SK-N-SH treated with all-trans-retinoic acid at 6 μM for 48 hours (cell line): ENCODE measurements around the gene UGT1A8.

Experiments used
- ATAC-seq: fragments of 200-7000 bp; cut with Tn5 transposase; 3 replicates; pipeline ENCODE4 v1.9.1; 2020; ENCODE audit warnings: mild to moderate bottlenecking, moderate library complexity
- ARNTL ChIP-seq: fragments of 450-650 bp; formaldehyde crosslinking; IDR thresholded peaks from 2 replicates; pipeline ENCODE4 v1.5.0; 2020; ENCODE audit warnings: low read depth, mild to moderate bottlenecking, moderate library complexity, borderline replicate concordance
- BACH2 ChIP-seq: fragments of 250-450 bp; sonication (Bioruptor Pico); IDR thresholded peaks from 2 replicates; pipeline ENCODE4 v1.9.0; 2021; ENCODE audit warnings: mild to moderate bottlenecking, borderline replicate concordance
- CSDC2 ChIP-seq: fragments of 250-450 bp; sonication (Bioruptor Pico); IDR thresholded peaks from 2 replicates; pipeline ENCODE4 v1.5.0; 2020; ENCODE audit warnings: mild to moderate bottlenecking, moderate library complexity
- ESRRG ChIP-seq: fragments of 250-450 bp; sonication (Bioruptor Pico); IDR thresholded peaks from 2 replicates; pipeline ENCODE4 v1.6.1; 2021; ENCODE audit warnings: mild to moderate bottlenecking
- GLIS3 ChIP-seq: fragments of 250-450 bp; sonication (Bioruptor Pico); IDR thresholded peaks from 2 replicates; pipeline ENCODE4 v1.5.0; 2020; ENCODE audit warnings: mild to moderate bottlenecking, moderate library complexity
- ISL1 ChIP-seq: fragments of 250-450 bp; sonication (Bioruptor Pico); IDR thresholded peaks from 2 replicates; pipeline ENCODE4 v2.1.2; 2022; ENCODE audit warnings: mild to moderate bottlenecking, moderate library complexity
- OSR1 ChIP-seq: fragments of 250-450 bp; sonication (Bioruptor Pico); IDR thresholded peaks from 2 replicates; pipeline ENCODE4 v1.8.0; 2022; ENCODE audit warnings: moderate library complexity, mild to moderate bottlenecking, inconsistent platforms
- POU6F1 ChIP-seq: fragments of 250-450 bp; sonication (Bioruptor Pico); IDR thresholded peaks from 2 replicates; pipeline ENCODE4 v1.8.0; 2021; ENCODE audit warnings: low read depth, mild to moderate bottlenecking, moderate library complexity, borderline replicate concordance
- PPARA ChIP-seq: fragments of 250-450 bp; sonication (Bioruptor Pico); IDR thresholded peaks from 2 replicates; pipeline ENCODE4 v1.5.0; 2020; ENCODE audit warnings: mild to moderate bottlenecking, borderline replicate concordance
- RARB ChIP-seq: fragments of 250-450 bp; sonication (Bioruptor Pico); IDR thresholded peaks from 2 replicates; pipeline ENCODE4 v1.8.0; 2021; ENCODE audit warnings: mild to moderate bottlenecking, moderate library complexity
- SNAI2 ChIP-seq: fragments of 250-450 bp; sonication (Bioruptor Pico); IDR thresholded peaks from 2 replicates; pipeline ENCODE4 v1.5.0; 2020; ENCODE audit warnings: mild to moderate bottlenecking, moderate library complexity
- TCF4 ChIP-seq: fragments of 250-450 bp; sonication (Bioruptor Pico); IDR thresholded peaks from 2 replicates; pipeline ENCODE4 v1.8.0; 2021; ENCODE audit warnings: mild to moderate bottlenecking, moderate library complexity, borderline replicate concordance
- TSHZ2 ChIP-seq: fragments of 250-450 bp; sonication (Bioruptor Pico); IDR thresholded peaks from 2 replicates; pipeline ENCODE4 v1.5.0; 2020; ENCODE audit warnings: mild to moderate bottlenecking, moderate library complexity
- ZC3H10 ChIP-seq: fragments of 250-450 bp; sonication (Bioruptor Pico); IDR thresholded peaks from 2 replicates; pipeline ENCODE4 v1.5.1; 2021; ENCODE audit warnings: mild to moderate bottlenecking, moderate library complexity
- ZFP3 ChIP-seq: fragments of 250-450 bp; sonication (Bioruptor Pico); IDR thresholded peaks from 2 replicates; pipeline ENCODE4 v1.5.0; 2020; ENCODE audit warnings: mild to moderate bottlenecking, moderate library complexity
- ZFP30 ChIP-seq: fragments of 450-650 bp; formaldehyde crosslinking; IDR thresholded peaks from 2 replicates; pipeline ENCODE4 v1.5.0; 2022; ENCODE audit warnings: mild to moderate bottlenecking, moderate library complexity
- ZNF565 ChIP-seq: fragments of 450-650 bp; formaldehyde crosslinking; conservative IDR thresholded peaks from 2 replicates; pipeline ENCODE4 v1.5.0; 2020; ENCODE audit warnings: low read depth, mild to moderate bottlenecking, moderate library complexity
- ZNF70 ChIP-seq: fragments of 450-650 bp; formaldehyde crosslinking; IDR thresholded peaks from 2 replicates; pipeline ENCODE4 v1.5.0; 2020; ENCODE audit warnings: mild to moderate bottlenecking, moderate library complexity
- ZNF8 ChIP-seq: fragments of 450-650 bp; formaldehyde crosslinking; IDR thresholded peaks from 2 replicates; pipeline ENCODE4 v1.5.0; 2020; ENCODE audit warnings: mild to moderate bottlenecking, moderate library complexity
- TF ChIP-seq, protein P1 (sequence below): fragments of 250-450 bp; sonication (Bioruptor Pico); IDR thresholded peaks from 2 replicates; pipeline ENCODE4 v1.5.1; 2020; ENCODE audit warnings: low read depth, mild to moderate bottlenecking, moderate library complexity
- TF ChIP-seq, protein P2 (sequence below): fragments of 250-450 bp; sonication (Bioruptor Pico); IDR thresholded peaks from 2 replicates; pipeline ENCODE4 v1.5.1; 2021; ENCODE audit warnings: mild to moderate bottlenecking, moderate library complexity
- TF ChIP-seq, protein P3 (sequence below): fragments of 250-450 bp; sonication (Bioruptor Pico); IDR thresholded peaks from 2 replicates; pipeline ENCODE4 v1.8.0; 2020; ENCODE audit warnings: mild to moderate bottlenecking, moderate library complexity, borderline replicate concordance

The UGT1A8 gene

GRCh38 chr2:233712611-233713261 is 95.3 kb downstream of the UGT1A8 start, which contains the start of gene UGT1A5:
Gene UGT1A5, plus strand, starts transcription at chr2:233712907. Its CDS starts 85 bp downstream, at chr2:233712992.
- TF ChIP-seq ZNF565 (CRISPR knock-in tag) (no peak), BACH2 (CRISPR knock-in tag) (no peak), ISL1 (CRISPR knock-in tag) (no peak), GLIS3 (no peak), ZFP30 (CRISPR knock-in tag) (no peak), ZNF8 (CRISPR knock-in tag) (no peak), POU6F1 (no peak), ESRRG (CRISPR knock-in tag) (no peak), ARNTL (CRISPR knock-in tag) (no peak), PPARA (CRISPR knock-in tag) (no peak)
- TF ChIP-seq, protein P1, sequence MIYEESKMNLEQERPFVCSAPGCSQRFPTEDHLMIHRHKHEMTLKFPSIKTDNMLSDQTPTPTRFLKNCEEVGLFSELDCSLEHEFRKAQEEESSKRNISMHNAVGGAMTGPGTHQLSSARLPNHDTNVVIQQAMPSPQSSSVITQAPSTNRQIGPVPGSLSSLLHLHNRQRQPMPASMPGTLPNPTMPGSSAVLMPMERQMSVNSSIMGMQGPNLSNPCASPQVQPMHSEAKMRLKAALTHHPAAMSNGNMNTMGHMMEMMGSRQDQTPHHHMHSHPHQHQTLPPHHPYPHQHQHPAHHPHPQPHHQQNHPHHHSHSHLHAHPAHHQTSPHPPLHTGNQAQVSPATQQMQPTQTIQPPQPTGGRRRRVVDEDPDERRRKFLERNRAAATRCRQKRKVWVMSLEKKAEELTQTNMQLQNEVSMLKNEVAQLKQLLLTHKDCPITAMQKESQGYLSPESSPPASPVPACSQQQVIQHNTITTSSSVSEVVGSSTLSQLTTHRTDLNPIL (CRISPR knock-in tag) = no peak
- TF ChIP-seq, protein P2, sequence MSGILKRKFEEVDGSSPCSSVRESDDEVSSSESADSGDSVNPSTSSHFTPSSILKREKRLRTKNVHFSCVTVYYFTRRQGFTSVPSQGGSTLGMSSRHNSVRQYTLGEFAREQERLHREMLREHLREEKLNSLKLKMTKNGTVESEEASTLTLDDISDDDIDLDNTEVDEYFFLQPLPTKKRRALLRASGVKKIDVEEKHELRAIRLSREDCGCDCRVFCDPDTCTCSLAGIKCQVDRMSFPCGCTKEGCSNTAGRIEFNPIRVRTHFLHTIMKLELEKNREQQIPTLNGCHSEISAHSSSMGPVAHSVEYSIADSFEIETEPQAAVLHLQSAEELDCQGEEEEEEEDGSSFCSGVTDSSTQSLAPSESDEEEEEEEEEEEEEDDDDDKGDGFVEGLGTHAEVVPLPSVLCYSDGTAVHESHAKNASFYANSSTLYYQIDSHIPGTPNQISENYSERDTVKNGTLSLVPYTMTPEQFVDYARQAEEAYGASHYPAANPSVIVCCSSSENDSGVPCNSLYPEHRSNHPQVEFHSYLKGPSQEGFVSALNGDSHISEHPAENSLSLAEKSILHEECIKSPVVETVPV (CRISPR knock-in tag) = no peak
- ATAC-seq = no peak

- no peak for TF ChIP-seq ZNF565 (CRISPR knock-in tag)
- no peak for TF ChIP-seq PPARA (CRISPR knock-in tag)
- TF ChIP-seq ARNTL (CRISPR knock-in tag) = no peak
- TF ChIP-seq SNAI2 (CRISPR knock-in tag) = no peak
- no peak for TF ChIP-seq ZC3H10
- no peak for TF ChIP-seq TSHZ2 (CRISPR knock-in tag)
- TF ChIP-seq ESRRG (CRISPR knock-in tag) = no peak
- TF ChIP-seq RARB (CRISPR knock-in tag) = no peak
- no peak for TF ChIP-seq ZFP3
- TF ChIP-seq BACH2 (CRISPR knock-in tag) = no peak
- TF ChIP-seq TCF4 (CRISPR knock-in tag) = no peak
- no peak for TF ChIP-seq ZFP30 (CRISPR knock-in tag)
- TF ChIP-seq OSR1 (CRISPR knock-in tag) = no peak
- no peak for ATAC-seq
These were observed 95.8 kb downstream of the UGT1A8 start for GRCh38 chr2:233713262-233713615.

GRCh38 chr2:233714121-233714520 is 96.7 kb downstream of the UGT1A8 start:
- ATAC-seq = no peak
- TF ChIP-seq ZFP30 (CRISPR knock-in tag) = no peak
- TF ChIP-seq, protein P3, sequence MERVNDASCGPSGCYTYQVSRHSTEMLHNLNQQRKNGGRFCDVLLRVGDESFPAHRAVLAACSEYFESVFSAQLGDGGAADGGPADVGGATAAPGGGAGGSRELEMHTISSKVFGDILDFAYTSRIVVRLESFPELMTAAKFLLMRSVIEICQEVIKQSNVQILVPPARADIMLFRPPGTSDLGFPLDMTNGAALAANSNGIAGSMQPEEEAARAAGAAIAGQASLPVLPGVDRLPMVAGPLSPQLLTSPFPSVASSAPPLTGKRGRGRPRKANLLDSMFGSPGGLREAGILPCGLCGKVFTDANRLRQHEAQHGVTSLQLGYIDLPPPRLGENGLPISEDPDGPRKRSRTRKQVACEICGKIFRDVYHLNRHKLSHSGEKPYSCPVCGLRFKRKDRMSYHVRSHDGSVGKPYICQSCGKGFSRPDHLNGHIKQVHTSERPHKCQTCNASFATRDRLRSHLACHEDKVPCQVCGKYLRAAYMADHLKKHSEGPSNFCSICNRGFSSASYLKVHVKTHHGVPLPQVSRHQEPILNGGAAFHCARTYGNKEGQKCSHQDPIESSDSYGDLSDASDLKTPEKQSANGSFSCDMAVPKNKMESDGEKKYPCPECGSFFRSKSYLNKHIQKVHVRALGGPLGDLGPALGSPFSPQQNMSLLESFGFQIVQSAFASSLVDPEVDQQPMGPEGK (CRISPR knock-in tag) = no peak
- no peak for TF ChIP-seq OSR1 (CRISPR knock-in tag)
- TF ChIP-seq RARB (CRISPR knock-in tag) = no peak
- TF ChIP-seq, protein P2 (CRISPR knock-in tag) = no peak
- no peak for TF ChIP-seq ZNF8 (CRISPR knock-in tag)
- TF ChIP-seq, protein P1 (CRISPR knock-in tag) = no peak
- no peak for TF ChIP-seq SNAI2 (CRISPR knock-in tag)
- TF ChIP-seq ARNTL (CRISPR knock-in tag) = no peak
- no peak for TF ChIP-seq TCF4 (CRISPR knock-in tag)
- TF ChIP-seq CSDC2 (CRISPR knock-in tag) = no peak
- TF ChIP-seq GLIS3 = no peak
- TF ChIP-seq ZNF70 (CRISPR knock-in tag) = no peak
